Nephron (organoid): ENCODE data around the gene SLC1A2.

Experiments used
- H3K27ac Mint-ChIP-seq, 3 experiments: 2 replicates each; pipeline ENCODE4 v1.8.0; 2020; ENCODE audit warnings: mixed read lengths in 3 of 3, mild to moderate bottlenecking in 2 of 3, moderate library complexity in 1 of 3
- H3K27me3 Mint-ChIP-seq: 2 replicates; pipeline ENCODE4 v1.8.0; 2021; ENCODE audit warnings: low read depth, mild to moderate bottlenecking, moderate library complexity, mixed read lengths
- H3K36me3 Mint-ChIP-seq: 2 replicates; pipeline ENCODE4 v1.8.0; 2020; ENCODE audit warnings: low read depth, mixed read lengths
- H3K4me1 Mint-ChIP-seq: 2 replicates; pipeline ENCODE4 v1.8.0; 2020; ENCODE audit warnings: mixed read lengths
- H3K4me3 Mint-ChIP-seq, 3 experiments: 2 replicates each; pipeline ENCODE4 v1.8.0; 2020; ENCODE audit warnings: mild to moderate bottlenecking in 3 of 3, mixed read lengths in 3 of 3, moderate library complexity in 2 of 3
- H3K9me3 Mint-ChIP-seq: 2 replicates; pipeline ENCODE4 v1.8.0; 2020; ENCODE audit warnings: mixed read lengths
- TF ChIP-seq, protein P1 (sequence below), 3 experiments: fragments of 200-600 bp; sonication (generic); IDR thresholded peaks; one replicate each; pipeline ENCODE4 v1.5.0; 2021; ENCODE audit warnings: antibody characterized with exemption in 3 of 3; ENCODE audit not compliant: unreplicated experiment in 3 of 3

The SLC1A2 gene

DNA sequence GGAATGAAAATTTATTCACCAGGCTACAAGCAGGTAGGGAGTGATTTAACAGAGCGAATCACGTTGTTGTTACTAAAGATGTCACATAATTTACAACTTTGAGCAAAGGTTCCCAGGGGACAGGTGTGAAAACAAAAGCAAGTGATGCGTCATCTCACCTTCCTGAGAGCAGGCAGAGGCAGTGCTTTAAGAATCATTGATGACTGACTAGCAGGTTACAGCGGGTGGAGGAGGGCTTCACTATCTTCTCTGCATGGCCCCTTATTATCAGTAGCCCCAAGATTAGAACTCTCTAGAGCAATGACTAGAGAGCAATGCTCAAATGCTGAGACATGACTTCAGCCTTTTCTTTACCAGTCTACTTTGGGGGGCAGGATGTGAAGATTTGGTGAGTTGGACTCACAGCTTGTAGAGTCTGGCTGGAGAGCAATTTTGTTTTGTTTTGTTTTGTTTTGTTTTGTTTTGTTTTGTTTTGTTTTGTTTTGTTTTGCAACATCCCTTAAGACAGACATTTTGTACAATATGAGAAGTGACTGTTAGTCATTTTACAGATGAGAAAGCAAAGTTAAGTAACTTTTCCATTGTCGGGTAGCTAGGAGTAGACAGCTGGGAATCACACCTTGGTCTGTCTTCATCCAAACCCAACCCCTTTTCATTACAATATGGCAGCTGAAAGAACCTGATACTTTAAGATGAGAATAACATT is 84.8 kb downstream of the SLC1A2 start:
- Mint-ChIP-seq H3K27me3 (peaks cover 3% of the 10 kb centered on the region), H3K9me3 (peaks cover 2% of the 10 kb centered on the region), H3K4me1 (no peaks in the 10 kb centered on the region), H3K36me3 (no peaks in the 10 kb centered on the region), H3K4me3 (no peak overlapping the region), H3K27ac (no peak overlapping the region)
- TF ChIP-seq, protein P1, sequence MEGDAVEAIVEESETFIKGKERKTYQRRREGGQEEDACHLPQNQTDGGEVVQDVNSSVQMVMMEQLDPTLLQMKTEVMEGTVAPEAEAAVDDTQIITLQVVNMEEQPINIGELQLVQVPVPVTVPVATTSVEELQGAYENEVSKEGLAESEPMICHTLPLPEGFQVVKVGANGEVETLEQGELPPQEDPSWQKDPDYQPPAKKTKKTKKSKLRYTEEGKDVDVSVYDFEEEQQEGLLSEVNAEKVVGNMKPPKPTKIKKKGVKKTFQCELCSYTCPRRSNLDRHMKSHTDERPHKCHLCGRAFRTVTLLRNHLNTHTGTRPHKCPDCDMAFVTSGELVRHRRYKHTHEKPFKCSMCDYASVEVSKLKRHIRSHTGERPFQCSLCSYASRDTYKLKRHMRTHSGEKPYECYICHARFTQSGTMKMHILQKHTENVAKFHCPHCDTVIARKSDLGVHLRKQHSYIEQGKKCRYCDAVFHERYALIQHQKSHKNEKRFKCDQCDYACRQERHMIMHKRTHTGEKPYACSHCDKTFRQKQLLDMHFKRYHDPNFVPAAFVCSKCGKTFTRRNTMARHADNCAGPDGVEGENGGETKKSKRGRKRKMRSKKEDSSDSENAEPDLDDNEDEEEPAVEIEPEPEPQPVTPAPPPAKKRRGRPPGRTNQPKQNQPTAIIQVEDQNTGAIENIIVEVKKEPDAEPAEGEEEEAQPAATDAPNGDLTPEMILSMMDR (IDR thresholded peaks at IDR 0.05; ENCODE audit: unreplicated experiment in 3 of 3) = no peak

DNA sequence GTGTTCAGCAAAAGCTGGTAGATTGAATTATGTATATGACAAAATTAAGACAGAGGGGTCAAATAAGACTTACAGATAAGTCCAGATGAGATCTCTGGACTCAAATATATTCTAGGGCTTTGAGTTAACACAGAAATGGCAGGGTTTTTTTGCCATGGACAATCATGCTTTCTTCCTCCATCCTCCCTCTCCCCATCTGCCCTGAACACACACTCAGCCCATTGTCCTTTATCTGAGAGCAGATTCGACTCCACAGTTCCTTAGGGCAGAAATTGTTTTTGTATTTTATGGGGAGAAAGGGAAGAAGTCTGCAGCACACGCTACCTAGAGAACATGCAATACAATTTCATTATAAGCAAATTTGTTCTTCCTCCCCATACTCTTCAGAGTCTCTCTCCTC is 86.8 kb downstream of the SLC1A2 start:
- Mint-ChIP-seq H3K4me3 (no peak overlapping the region), H3K27ac (no peak overlapping the region), H3K27me3 (peaks cover 4% of the 10 kb centered on the region), H3K36me3 (no peaks in the 10 kb centered on the region), H3K4me1 (no peaks in the 10 kb centered on the region), H3K9me3 (peaks cover 2% of the 10 kb centered on the region)
- TF ChIP-seq, protein P1 (IDR thresholded peaks at IDR 0.05; ENCODE audit: unreplicated experiment in 3 of 3) = no peak

DNA sequence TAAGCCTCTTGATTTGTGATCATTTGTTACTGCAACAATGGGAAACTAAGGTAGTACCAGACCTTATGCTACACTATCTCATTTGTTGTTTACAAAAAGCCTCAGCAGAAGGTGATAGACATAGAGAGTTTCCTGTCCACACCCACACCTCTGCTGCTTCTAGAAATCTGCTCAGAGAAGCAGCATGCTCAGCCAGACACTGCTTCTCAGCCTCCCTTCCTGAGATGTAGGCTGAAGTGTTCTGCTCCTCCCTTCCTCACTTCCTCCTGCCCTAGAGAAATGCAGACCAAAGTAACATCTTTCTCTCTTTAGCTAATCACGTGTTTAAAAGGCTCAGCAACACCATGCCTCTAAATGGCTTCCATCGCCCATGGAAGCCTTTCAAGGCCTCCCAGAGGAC is 88.4 kb downstream of the SLC1A2 start:
- Mint-ChIP-seq H3K4me3 (no peak overlapping the region), H3K36me3 (no peaks in the 10 kb centered on the region), H3K27me3 (peaks cover 4% of the 10 kb centered on the region), H3K27ac (no peak overlapping the region), H3K9me3 (peaks cover 2% of the 10 kb centered on the region), H3K4me1 (no peaks in the 10 kb centered on the region)
- TF ChIP-seq, protein P1 (IDR thresholded peaks at IDR 0.05; ENCODE audit: unreplicated experiment in 3 of 3) = no peak

DNA sequence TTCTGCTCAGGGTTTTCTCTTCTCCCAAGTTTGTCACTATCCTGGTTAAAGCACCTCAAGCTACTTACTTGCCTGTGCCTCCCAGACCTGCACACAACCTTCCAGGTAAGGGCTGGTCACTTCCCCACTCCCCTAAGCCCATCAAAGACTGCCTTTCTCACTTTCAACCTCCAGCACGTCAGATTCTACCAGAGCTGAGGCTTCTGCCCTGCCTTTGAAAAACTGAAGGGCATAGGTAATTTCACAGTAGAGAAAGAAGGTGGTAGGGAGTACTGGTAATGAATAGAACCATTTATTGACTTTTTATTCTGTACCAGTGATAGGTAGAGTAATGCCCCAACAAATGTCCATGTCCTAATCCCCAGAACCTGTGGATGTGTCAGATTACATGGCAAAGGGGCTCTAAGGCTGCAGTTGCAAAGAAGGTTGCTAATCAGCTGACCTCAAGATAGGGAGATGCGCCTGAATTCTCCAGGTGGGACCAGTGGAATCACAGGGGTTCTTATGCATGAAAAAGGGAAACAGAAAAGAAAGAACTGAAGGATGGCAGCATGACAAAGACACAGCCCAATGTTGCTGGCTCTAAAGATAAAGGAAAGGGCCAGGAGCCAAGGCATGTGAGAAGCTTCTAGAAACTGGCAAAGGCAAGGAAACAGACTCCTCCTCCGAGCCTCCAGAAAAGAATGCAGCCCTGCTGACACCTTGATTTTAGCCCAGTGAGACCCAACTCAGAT is 89.0 kb downstream of the SLC1A2 start:
- Mint-ChIP-seq H3K36me3 (no peaks in the 10 kb centered on the region), H3K4me1 (no peaks in the 10 kb centered on the region), H3K27me3 (peaks cover 4% of the 10 kb centered on the region), H3K27ac (no peak overlapping the region), H3K4me3 (no peak overlapping the region), H3K9me3 (peaks cover 2% of the 10 kb centered on the region)
- TF ChIP-seq, protein P1 (IDR thresholded peaks at IDR 0.05; ENCODE audit: unreplicated experiment in 3 of 3) = no peak

DNA sequence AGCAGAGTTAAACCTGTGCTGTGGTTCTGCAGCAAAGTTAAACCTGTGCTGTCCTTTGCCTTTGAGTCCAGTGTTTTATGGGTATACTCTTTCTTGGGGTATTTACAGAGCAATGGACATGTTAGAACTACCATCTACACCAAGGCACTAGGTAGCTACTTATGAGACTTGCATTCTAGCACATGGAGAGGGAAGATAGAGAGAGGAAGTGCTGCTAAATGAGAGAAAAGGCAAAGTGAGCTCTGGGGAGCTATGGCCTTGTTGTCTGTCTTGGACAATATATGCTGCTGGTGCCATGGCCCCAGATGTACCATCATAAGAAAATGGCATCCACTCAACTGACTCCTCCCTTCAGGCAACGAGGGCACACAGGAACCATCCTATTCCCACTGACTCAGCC is 91.5 kb downstream of the SLC1A2 start:
- H3K36me3 Mint-ChIP-seq = no peaks in the 10 kb centered on the region

More for the DNA sequence above, 91.5 kb downstream of the SLC1A2 start:
- TF ChIP-seq, protein P1 (IDR thresholded peaks at IDR 0.05; ENCODE audit: unreplicated experiment in 3 of 3) = no peak
- no peak overlapping the region for H3K4me3 Mint-ChIP-seq
- H3K4me1 Mint-ChIP-seq = no peaks in the 10 kb centered on the region
- no peak overlapping the region for H3K27ac Mint-ChIP-seq
- H3K9me3 Mint-ChIP-seq = peaks cover 1% of the 10 kb centered on the region
- peaks cover 8% of the 10 kb centered on the region for H3K27me3 Mint-ChIP-seq
